Measurements from ENCODE around the gene EFNB2.

EFNB2 gene

DNA sequence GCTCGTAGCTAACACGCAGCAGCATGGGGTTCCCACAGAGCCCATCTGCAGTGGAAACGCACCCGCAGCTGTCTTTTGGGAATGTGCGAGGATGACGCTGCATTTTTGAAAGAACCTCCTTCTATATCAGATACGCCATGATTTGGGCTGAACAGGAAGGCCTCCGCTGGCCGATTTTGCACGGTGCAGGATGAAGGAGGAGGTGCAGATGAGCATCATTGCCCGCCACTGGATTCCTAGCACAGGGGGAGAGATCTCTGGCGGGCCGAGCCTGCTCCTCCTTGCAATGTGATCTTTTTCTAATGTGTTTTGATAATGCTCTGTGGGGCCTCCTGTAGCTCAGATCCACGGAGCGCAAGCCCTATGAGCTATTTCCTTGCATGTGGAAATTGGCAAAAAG lies 55.5 kb downstream of the EFNB2 start:
- no peak for DNase-seq

- no peak for DNase-seq
These were observed 57.3 kb downstream of the EFNB2 start for GRCh38 chr13:106478116-106478515.

DNA sequence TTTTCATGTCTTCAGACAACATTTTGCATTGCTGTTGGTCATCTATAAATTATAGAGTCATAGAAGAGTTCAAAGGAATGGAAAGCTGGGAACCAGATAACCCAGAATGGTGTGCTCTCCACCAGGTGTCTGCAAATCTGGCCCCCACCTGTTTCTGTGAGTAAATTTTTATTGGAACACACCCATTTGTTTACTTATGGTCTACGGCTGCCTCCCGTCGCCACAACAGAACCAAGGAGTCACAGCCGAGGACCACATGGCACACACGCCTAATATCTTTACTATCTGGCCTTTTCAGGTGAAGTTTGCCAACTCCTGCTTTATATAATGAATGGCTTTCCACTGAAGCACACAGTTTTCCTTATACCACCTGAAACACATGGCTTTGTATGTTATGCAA lies 58.2 kb downstream of the EFNB2 start:
- DNase-seq: no peak

DNA sequence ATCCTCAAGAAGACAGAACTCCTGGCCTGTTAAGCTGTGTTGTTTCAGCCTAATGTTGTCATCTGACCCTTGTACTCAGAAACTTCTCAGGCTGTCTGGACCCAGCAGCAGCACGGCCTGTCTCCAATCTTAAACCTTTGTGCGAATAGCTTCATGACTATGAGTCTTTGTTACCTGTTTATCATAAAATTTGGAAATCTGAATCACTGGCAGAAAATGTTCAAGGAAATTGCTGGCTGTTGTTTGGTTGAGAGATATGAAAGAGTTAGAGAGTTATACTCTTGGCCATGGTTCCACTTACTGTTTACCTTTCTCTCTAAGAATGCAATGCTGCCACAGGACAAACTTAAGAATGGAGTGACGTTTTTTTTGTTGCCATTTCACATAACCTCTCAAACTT lies 59.6 kb downstream of the EFNB2 start:
- no peak for DNase-seq

DNA sequence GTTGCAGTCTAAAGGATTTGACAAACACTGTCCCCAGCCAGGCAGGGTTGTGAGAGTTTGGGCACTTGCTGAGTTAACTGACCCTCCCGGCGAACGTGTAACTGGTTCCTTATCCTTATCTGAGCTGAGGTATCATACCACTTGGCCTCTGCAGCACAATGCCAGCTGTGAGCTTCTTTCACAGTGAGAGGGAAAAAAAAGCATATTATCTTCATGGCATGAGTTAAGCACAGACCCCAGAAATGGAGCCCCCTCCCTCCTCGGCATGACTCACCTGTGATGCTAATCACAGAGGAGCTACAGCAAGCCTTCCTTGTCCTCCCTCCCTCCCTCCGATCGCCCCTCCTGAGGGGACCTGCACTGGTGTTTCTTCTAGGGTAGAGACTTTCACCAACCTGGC lies 60.5 kb downstream of the EFNB2 start:
- DNase-seq: no peak

- no peak for DNase-seq
These were observed 62.3 kb downstream of the EFNB2 start for GRCh38 chr13:106473154-106473553.

DNA sequence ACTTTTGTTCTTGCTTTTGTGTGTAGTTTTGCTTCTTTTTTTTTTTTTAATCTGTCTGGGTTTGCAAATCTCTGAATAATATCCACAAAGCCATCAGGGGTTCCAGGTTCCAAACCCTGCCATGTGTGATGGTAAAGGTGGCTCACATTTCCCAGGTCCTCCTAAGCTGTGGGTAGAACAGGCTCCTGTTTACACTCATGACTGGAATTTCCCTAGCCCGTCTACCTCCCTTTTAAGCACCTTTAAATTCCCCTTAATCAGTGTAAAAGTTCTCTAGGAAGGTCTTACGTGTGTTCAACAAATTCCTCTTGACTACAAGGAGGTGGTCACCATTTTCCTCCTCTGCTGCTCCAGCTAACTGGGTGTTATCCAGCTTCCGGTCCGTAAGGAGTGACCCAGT lies 62.8 kb downstream of the EFNB2 start:
- no peak for DNase-seq

GRCh38 chr13:106471957-106472543 lies 63.4 kb downstream of the EFNB2 start:
- DNase-seq: no peak

DNA sequence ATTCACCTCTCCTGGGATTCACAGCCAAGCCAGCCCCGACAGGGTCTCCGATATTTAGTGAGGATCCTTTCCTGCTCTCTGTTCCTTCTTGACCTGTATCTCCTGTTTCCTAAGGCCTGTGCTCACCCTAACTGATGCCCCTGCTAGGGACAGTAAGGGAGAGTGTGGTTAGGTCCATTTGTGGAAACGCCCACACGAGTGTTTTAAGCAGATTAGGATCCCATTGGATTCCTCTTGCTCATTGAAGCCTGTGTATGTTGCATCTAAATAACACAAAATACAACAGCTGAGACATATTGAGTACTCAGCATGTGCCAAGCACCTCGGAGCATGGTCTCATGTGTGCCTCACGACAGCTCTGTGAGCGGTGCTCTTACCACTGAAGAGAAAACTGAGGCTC lies 64.9 kb downstream of the EFNB2 start:
- no peak for DNase-seq

DNA sequence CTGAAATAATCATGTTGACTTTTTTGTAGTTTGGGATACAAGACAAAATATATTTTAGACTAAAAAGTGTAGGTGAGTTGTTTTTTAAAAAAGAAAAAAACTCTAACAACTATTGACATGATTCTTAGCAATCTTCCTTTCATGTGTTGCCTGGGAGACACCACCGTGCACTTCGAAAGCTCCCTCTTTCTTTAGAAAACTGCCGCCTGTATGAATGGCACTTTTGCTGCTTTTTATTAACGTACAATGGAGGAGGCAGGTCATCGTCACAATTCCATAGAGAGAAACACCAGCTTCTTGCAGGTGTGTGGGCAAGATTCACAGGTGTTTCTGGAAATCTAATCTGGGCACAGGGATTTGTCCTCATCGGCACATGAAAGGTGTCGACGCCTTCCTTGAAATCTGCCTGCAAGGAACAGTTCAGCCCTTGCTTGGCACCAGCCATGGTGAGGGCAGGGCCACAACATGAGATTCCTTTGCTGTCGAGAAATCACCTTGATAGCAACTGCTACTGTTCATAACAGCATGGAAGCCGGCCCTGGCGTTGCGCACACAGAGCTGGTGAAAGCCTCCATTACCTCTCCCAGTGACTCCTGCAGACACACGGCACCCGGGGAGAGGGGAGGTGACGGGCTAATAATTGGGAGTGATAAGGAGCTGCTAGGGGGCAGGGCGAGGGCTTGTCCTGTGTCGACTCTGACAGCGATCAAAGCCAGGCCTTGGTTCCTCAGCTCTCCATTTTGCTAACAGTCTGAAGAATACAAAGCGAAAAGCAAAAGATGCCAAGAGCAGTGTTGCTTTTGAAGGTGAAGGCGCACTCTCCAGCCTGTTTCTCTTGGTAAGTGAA lies 66.5 kb downstream of the EFNB2 start:
- no peak for DNase-seq

GRCh38 chr13:106468207-106468606 lies 67.3 kb downstream of the EFNB2 start:
- no peak for DNase-seq

- DNase-seq: no peak
These were observed 67.9 kb downstream of the EFNB2 start for GRCh38 chr13:106467427-106468122.

DNA sequence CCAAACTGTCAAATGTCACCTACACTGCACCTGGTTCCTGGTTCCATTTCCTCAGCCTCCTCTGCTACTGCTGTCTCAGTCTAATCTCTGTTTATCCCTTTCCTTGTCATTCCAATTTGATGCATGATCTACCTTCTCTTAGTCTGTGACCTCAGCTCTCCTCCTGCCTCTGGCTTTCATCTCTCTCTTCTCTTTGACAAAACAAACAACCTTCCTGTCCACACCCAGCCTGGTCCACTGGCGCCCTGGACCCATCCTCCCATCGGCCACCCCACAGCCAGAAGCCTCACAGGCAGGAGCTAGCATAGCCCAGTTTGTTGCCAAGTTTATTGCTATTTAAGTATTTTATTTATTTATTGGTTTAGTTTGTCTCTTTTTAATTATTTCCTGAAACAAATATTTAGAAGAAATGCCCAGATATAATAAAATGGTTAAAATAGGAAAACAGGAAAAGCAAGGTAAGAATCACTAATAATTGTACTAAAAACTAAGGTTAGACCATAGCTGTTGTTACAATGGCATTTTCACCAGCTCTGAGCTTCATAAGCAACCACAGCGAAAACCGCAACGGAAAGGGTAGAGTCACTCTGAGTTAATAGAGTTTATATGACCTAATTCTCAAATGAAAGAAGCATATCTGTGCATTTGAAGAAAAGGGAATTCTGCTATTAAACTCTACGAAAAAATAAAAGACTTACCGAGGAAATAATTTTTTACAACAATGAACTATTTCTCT lies 68.6 kb downstream of the EFNB2 start:
- DNase-seq: no peak

- no peak for DNase-seq
These were observed 71.4 kb downstream of the EFNB2 start for GRCh38 chr13:106464076-106464475.

- DNase-seq: no peak
These were observed 72.8 kb downstream of the EFNB2 start for GRCh38 chr13:106462710-106463109.

- no peak for DNase-seq
These were observed 79.7 kb downstream of the EFNB2 start for GRCh38 chr13:106455777-106456176.

DNA sequence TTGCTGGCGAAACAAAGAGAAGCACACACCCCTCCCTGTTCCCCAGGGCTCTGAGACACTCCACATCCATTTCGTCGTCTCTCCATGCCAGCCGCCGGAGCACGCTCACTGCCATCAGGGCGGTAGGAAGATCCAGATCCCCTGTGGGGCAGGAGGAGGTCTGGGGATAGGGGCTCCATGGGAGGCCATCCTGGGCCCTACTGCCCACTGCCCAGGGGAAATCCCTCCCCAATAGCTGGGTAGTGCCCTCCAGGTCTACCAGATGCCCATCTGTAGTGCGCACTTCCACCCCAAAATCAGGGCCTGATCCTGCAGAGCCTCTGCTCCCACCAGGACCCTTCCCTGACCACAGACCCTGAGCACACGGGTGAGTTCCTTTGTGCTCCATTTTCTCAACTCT lies 80.3 kb downstream of the EFNB2 start:
- no peak for DNase-seq

DNA sequence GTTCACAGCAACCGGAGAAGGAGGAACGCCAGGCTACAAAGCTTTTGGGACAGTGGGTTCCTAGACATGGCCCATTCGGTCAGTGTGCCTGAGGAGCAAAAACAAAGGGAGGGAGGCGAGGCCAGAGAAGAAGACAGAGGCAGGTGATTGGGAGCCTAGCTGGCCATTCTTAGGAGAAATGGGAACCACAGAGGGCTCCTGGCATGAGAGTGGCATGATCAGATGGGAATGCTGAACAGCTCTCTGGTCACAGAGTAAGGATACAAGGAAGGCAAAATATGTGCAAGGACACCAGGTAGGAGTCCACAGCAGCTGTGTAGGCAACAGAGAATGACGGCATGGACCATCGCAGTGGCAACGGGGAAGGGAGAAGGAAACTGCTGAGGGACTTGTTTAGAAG lies 82.4 kb downstream of the EFNB2 start:
- DNase-seq: no peak

- no peak for DNase-seq
These were observed 84.5 kb downstream of the EFNB2 start for GRCh38 chr13:106450991-106451390.

- no peak for DNase-seq
These were observed 86.4 kb downstream of the EFNB2 start for GRCh38 chr13:106449096-106449495.

GRCh38 chr13:106445996-106446395 lies 89.5 kb downstream of the EFNB2 start:
- no peak for DNase-seq

GRCh38 chr13:106443607-106444322 lies 91.7 kb downstream of the EFNB2 start:
- no peak for DNase-seq

GRCh38 chr13:106440866-106441265 lies 94.6 kb downstream of the EFNB2 start:
- DNase-seq: no peak
